Lower leg skin (tissue), 3 donors: ENCODE measurements around the gene B4GALT6.

ENCODE experiments used
- POLR2A ChIP-seq, 2 donors: fragments of 450-650 bp; IDR thresholded peaks; one replicate each; pipeline ENCODE4 v1.6.1; 2016 to 2017; ENCODE audit warnings: antibody characterized with exemption in 2 of 2, mild to moderate bottlenecking in 1 of 2, moderate library complexity in 1 of 2
- TF ChIP-seq, protein P1 (sequence below), 3 donors: fragments of 450-650 bp; IDR thresholded peaks; one replicate each; pipeline ENCODE4 v1.5.1; 2016; ENCODE audit warnings: antibody characterized with exemption in 3 of 3, mild to moderate bottlenecking in 3 of 3, moderate library complexity in 2 of 3

DNA sequence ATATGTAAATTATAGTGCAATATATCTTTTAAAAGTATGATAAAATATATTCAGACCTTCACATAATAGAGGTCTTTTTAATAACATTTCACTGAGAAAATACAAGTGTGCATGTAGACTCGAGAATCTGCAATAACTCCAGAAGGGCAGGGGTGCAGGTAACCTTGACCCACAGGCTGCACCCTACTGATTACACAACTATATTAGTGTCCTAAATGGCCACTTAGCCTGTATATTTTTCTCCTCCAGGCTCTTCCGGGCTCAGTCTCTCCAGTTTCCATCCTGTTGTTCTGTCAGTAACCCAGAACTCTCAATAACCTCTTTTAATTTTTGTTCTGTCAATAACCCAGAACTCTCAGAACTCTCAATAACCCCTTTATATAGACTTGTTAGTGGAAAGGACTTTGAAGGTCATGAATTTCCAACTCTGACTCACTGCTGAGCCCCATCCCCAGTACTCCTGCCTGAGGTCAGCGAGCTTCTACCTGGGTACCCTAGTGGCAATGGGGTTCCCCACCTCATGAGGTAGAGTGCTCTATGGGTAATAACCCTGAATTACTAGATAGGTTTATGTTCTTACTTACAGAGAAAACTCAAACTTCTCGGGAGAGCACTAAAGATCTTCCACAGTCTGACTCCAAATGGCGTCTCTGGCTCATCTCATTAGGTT, 101.1 kb downstream of the B4GALT6 start:
- TF ChIP-seq, protein P1, sequence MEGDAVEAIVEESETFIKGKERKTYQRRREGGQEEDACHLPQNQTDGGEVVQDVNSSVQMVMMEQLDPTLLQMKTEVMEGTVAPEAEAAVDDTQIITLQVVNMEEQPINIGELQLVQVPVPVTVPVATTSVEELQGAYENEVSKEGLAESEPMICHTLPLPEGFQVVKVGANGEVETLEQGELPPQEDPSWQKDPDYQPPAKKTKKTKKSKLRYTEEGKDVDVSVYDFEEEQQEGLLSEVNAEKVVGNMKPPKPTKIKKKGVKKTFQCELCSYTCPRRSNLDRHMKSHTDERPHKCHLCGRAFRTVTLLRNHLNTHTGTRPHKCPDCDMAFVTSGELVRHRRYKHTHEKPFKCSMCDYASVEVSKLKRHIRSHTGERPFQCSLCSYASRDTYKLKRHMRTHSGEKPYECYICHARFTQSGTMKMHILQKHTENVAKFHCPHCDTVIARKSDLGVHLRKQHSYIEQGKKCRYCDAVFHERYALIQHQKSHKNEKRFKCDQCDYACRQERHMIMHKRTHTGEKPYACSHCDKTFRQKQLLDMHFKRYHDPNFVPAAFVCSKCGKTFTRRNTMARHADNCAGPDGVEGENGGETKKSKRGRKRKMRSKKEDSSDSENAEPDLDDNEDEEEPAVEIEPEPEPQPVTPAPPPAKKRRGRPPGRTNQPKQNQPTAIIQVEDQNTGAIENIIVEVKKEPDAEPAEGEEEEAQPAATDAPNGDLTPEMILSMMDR (IDR thresholded peaks at IDR 0.05): no peak
- TF ChIP-seq POLR2A (IDR thresholded peaks at IDR 0.05): no peak
